PC-9 (cell line): ENCODE data around the gene CFAP74.

Experiments
- CTCF ChIP-seq: fragments of 200-600 bp; sonication (generic); conservative IDR thresholded peaks from 2 replicates; pipeline ENCODE4 v1.6.1; 2017; ENCODE audit warnings: mixed run types, antibody characterized with exemption, mild to moderate bottlenecking, moderate library complexity
- EZH2 ChIP-seq: fragments of 200-600 bp; sonication (generic); IDR thresholded peaks from 2 replicates; pipeline ENCODE4 v1.8.0; 2017; ENCODE audit warnings: antibody characterized with exemption, low read depth

DNA sequence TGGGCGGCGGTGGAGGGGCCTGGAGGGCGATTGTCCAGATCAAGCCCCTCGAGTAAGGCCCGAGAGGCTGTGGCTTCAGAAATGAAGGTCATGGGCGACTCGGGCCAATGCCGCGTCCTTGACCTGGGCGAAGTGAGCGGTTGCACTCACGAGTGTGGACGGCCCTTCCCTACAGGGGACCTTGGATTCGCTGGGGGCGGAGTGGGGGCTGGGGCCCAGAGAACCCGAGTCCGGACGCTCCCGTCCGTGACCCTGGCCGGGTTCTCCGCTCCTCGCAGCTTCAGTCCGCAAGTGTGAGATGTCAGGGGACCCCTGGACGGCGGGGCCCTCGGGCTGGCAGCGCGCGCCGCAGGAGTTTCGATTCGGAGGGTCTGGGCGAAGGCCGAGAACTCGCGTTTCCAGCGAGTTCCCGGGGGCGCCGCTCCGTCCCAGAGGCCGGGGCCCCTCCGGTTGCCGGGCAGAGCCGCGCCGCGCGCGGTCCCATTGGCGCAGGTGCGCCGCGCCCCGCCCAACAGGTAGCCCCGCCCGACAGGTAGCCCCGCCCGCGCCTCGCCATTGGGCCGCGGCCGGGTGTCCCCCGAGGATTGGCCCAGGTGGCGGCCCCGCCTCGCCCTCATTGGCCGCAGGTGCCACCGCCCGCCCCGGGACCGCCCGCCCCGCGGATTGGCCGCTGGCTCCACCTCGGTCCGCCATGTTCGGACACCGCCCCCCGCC, 46.3 kb upstream of the CFAP74 start, which contains the start of gene PRKCZ:
- peak; percentile 6 for TF ChIP-seq CTCF
- TF ChIP-seq EZH2: no peak
